WTC11 (cell line): Measurements from ENCODE around the gene RABL3. TPM values are rescaled to one million over a fixed set of nuclear protein-coding genes. Genes with fewer than 3 reads are reported as not detected.

Experiments used
- ATAC-seq: fragments of 200-7000 bp; cut with Tn5 transposase; 2 replicates; pipeline ENCODE4 v1.10.0; 2021; ENCODE audit warnings: mild to moderate bottlenecking, moderate library complexity
- CTCF ChIA-PET: fragments of 300-600 bp; sonication (Branson Sonifier 250); formaldehyde crosslinking; loops from one replicate; lab custom pipeline; 2021; ENCODE audit warnings: antibody characterized with exemption; lab: Charles Lee
- POLR2A ChIA-PET: fragments of 350-600 bp; sonication (Branson Sonifier 250); formaldehyde crosslinking; loops from one replicate; lab custom pipeline; 2021; ENCODE audit warnings: antibody characterized with exemption; lab: Charles Lee
- DNase-seq: peaks from one replicate; pipeline ENCODE4 v3.0.0; 2021; ENCODE audit warnings: low spot score
- H3K27ac Mint-ChIP-seq: 2 replicates; pipeline ENCODE4 v1.8.0; 2021; ENCODE audit warnings: mixed read lengths
- H3K27me3 Mint-ChIP-seq: 2 replicates; pipeline ENCODE4 v1.8.0; 2021; ENCODE audit warnings: low read depth, mild to moderate bottlenecking, moderate library complexity, mixed read lengths
- H3K36me3 Mint-ChIP-seq: 2 replicates; pipeline ENCODE4 v1.8.0; 2021; ENCODE audit warnings: mixed read lengths
- H3K4me1 Mint-ChIP-seq: 2 replicates; pipeline ENCODE4 v1.8.0; 2022; ENCODE audit warnings: mixed read lengths
- H3K4me3 Mint-ChIP-seq: 2 replicates; pipeline ENCODE4 v1.8.0; 2021; ENCODE audit warnings: mild to moderate bottlenecking, moderate library complexity, mixed read lengths
- H3K9me3 Mint-ChIP-seq: 2 replicates; pipeline ENCODE4 v1.8.0; 2021; ENCODE audit warnings: mixed read lengths
- AR ChIP-seq: fragments of 250-450 bp; sonication (Bioruptor Pico); IDR thresholded peaks from 2 replicates; pipeline ENCODE4 v1.9.0; 2021; ENCODE audit warnings: mild to moderate bottlenecking
- ATF2 ChIP-seq: sonication (generic); formaldehyde crosslinking; IDR thresholded peaks from 2 replicates; pipeline ENCODE4 v1.8.1; 2022; ENCODE audit warnings: low read depth, missing genetic modification reagents, borderline replicate concordance
- CDX4 ChIP-seq: fragments of 250-450 bp; sonication (Bioruptor Pico); IDR thresholded peaks from 2 replicates; pipeline ENCODE4 v1.9.0; 2021; ENCODE audit warnings: moderate library complexity, mild to moderate bottlenecking, inconsistent platforms, borderline replicate concordance
- E2F1 ChIP-seq: sonication (generic); formaldehyde crosslinking; IDR thresholded peaks from 2 replicates; pipeline ENCODE4 v1.8.0; 2022; ENCODE audit warnings: mild to moderate bottlenecking, missing genetic modification reagents
- EMX1 ChIP-seq: fragments of 250-450 bp; sonication (Bioruptor Pico); IDR thresholded peaks from 2 replicates; pipeline ENCODE4 v1.8.0; 2021; ENCODE audit warnings: mild to moderate bottlenecking
- ESRRA ChIP-seq: sonication (generic); formaldehyde crosslinking; IDR thresholded peaks from 2 replicates; pipeline ENCODE4 v1.8.1; 2022; ENCODE audit warnings: mild to moderate bottlenecking, missing genetic modification reagents, borderline replicate concordance
- HMGA2 ChIP-seq: fragments of 250-450 bp; sonication (Bioruptor Pico); IDR thresholded peaks from 2 replicates; pipeline ENCODE4 v1.4.0; 2021; ENCODE audit warnings: mild to moderate bottlenecking, moderate library complexity
- MLX ChIP-seq: sonication (generic); formaldehyde crosslinking; IDR thresholded peaks from 2 replicates; pipeline ENCODE4 v1.8.1; 2023; ENCODE audit warnings: mild to moderate bottlenecking, missing genetic modification reagents, moderate library complexity
- MYBL2 ChIP-seq: sonication (generic); formaldehyde crosslinking; IDR thresholded peaks from 2 replicates; pipeline ENCODE4 v1.8.1; 2023; ENCODE audit warnings: mild to moderate bottlenecking, moderate library complexity, missing genetic modification reagents
- NFE2L1 ChIP-seq: sonication (generic); formaldehyde crosslinking; IDR thresholded peaks from 2 replicates; pipeline ENCODE4 v1.8.1; 2023; ENCODE audit warnings: missing genetic modification reagents
- NR2C2 ChIP-seq: sonication (generic); formaldehyde crosslinking; IDR thresholded peaks from 2 replicates; pipeline ENCODE4 v1.8.0; 2022; ENCODE audit warnings: mild to moderate bottlenecking, missing genetic modification reagents
- NR3C1 ChIP-seq: sonication (generic); formaldehyde crosslinking; conservative IDR thresholded peaks from 2 replicates; pipeline ENCODE4 v1.8.1; 2023; ENCODE audit warnings: low read depth, mild to moderate bottlenecking, missing genetic modification reagents
- OVOL2 ChIP-seq: fragments of 250-450 bp; sonication (Bioruptor Pico); IDR thresholded peaks from 2 replicates; pipeline ENCODE4 v1.9.0; 2021; ENCODE audit warnings: mild to moderate bottlenecking, borderline replicate concordance
- PRDM15 ChIP-seq: sonication (generic); formaldehyde crosslinking; IDR thresholded peaks from 2 replicates; pipeline ENCODE4 v1.8.0; 2022; ENCODE audit warnings: missing genetic modification reagents
- SMAD4 ChIP-seq: sonication (generic); formaldehyde crosslinking; IDR thresholded peaks from 2 replicates; pipeline ENCODE4 v1.8.0; 2022; ENCODE audit warnings: mild to moderate bottlenecking, missing genetic modification reagents
- SOX15 ChIP-seq: fragments of 250-450 bp; sonication (Bioruptor Pico); IDR thresholded peaks from 2 replicates; pipeline ENCODE4 v1.9.0; 2021; ENCODE audit warnings: mild to moderate bottlenecking
- SP1 ChIP-seq: sonication (generic); formaldehyde crosslinking; conservative IDR thresholded peaks from 2 replicates; pipeline ENCODE4 v1.8.1; 2022; ENCODE audit warnings: missing genetic modification reagents
- STAT6 ChIP-seq: sonication (generic); formaldehyde crosslinking; conservative IDR thresholded peaks from 2 replicates; pipeline ENCODE4 v1.8.1; 2023; ENCODE audit warnings: mild to moderate bottlenecking, low read depth, missing genetic modification reagents, moderate library complexity
- TEAD1 ChIP-seq: sonication (generic); formaldehyde crosslinking; IDR thresholded peaks from 2 replicates; pipeline ENCODE4 v1.8.0; 2022; ENCODE audit warnings: mild to moderate bottlenecking, missing genetic modification reagents
- TEAD4 ChIP-seq: sonication (generic); formaldehyde crosslinking; IDR thresholded peaks from 2 replicates; pipeline ENCODE4 v1.8.0; 2022; ENCODE audit warnings: mild to moderate bottlenecking, missing genetic modification reagents
- ZNF138 ChIP-seq: sonication (generic); formaldehyde crosslinking; conservative IDR thresholded peaks from 2 replicates; pipeline ENCODE4 v1.8.1; 2022; ENCODE audit warnings: mild to moderate bottlenecking, moderate library complexity, missing genetic modification reagents
- total RNA-seq: library from RNA; stranded (reverse); gene quantifications from 3 replicates; pipeline ENCODE4 v1.2.3, GENCODE V29; 2021

RABL3 gene
- total RNA-seq, 1 experiment from 2014 or later, result 18.2 TPM

GRCh38 chr3:120673116-120673515, 69.2 kb downstream of the RABL3 start (continued):
- no peak for TF ChIP-seq HMGA2 (CRISPR knock-in tag)
- no peak for TF ChIP-seq STAT6 (CRISPR knock-in tag)
- TF ChIP-seq NR2C2 (CRISPR knock-in tag), result no peak
- no peak for TF ChIP-seq OVOL2 (CRISPR knock-in tag)
- no peak for TF ChIP-seq ESRRA (CRISPR knock-in tag)
- no peak for TF ChIP-seq E2F1 (CRISPR knock-in tag)
- no peak for TF ChIP-seq TEAD4
- TF ChIP-seq NR3C1, result no peak
- TF ChIP-seq, all 79 proteins: peak for 0

- CTCF ChIA-PET, result no interaction called here
- ATAC-seq, result no peak
- Mint-ChIP-seq H3K36me3 (peaks cover 9% of the 10 kb centered on the region), H3K27ac (no peak overlapping the region), H3K9me3 (peaks cover 30% of the 10 kb centered on the region), H3K4me1 (peaks cover 37% of the 10 kb centered on the region)
- no peak for TF ChIP-seq ZNF138 (CRISPR knock-in tag)
- TF ChIP-seq AR, result no peak
- TF ChIP-seq MYBL2 (CRISPR knock-in tag), result no peak
- no peak for TF ChIP-seq CDX4
- no peak for TF ChIP-seq SP1
- no peak for TF ChIP-seq PRDM15 (CRISPR knock-in tag)
- no peak for TF ChIP-seq SOX15 (CRISPR knock-in tag)
- no peak for TF ChIP-seq MLX (CRISPR knock-in tag)
- no peak for TF ChIP-seq SMAD4 (CRISPR knock-in tag)
- no peak for TF ChIP-seq NFE2L1 (CRISPR knock-in tag)
- TF ChIP-seq TEAD1 (CRISPR knock-in tag), result no peak
- no peak for TF ChIP-seq NR2C2 (CRISPR knock-in tag)
- TF ChIP-seq EMX1, result no peak
- no peak for TF ChIP-seq ATF2
- no peak for TF ChIP-seq TEAD4
- TF ChIP-seq, all 79 proteins: peak for 0
- H3K4me3 Mint-ChIP-seq, result no peak overlapping the region
- POLR2A ChIA-PET, result no interaction called here
- no peaks in the 10 kb centered on the region for H3K27me3 Mint-ChIP-seq
- DNase-seq, result no peak
These were observed 71.7 kb downstream of the RABL3 start for GRCh38 chr3:120670576-120670975.
